ENCODE measurements around the gene GET4. TPM values are rescaled to one million over a fixed set of nuclear protein-coding genes. Genes with fewer than 3 reads are reported as not detected.

The GET4 gene
- total RNA-seq, 1 experiment from 2014 or later: 96.7 TPM

- no peaks in the 10 kb centered on the region for H3F3A ChIP-seq (ENCODE audit: low read length, unreplicated experiment)
- intact Hi-C loops (cut with micrococcal nuclease): no loop called here
- H3K9me2 ChIP-seq (replicated peaks; ENCODE audit: low read length): no peaks in the 10 kb centered on the region
- ChIA-PET CTCF (no interaction called here), POLR2A (ENCODE audit: unreplicated experiment) (no interaction called here)
- H2AFZ ChIP-seq (ENCODE audit: low read length): no peak overlapping the region
- DNase-seq (no peak), ATAC-seq (no peak)
- H3K4me2 ChIP-seq (ENCODE audit: low read length): no peak overlapping the region
- H3K9ac ChIP-seq (ENCODE audit: low read length): no peak overlapping the region
- H3K4me3 ChIP-seq (ENCODE audit: low read length): no peak overlapping the region
- no peaks in the 10 kb centered on the region for H3K27me3 ChIP-seq (ENCODE audit: low read length)
- H3K27ac ChIP-seq (ENCODE audit: low read length): no peak overlapping the region
- H3K4me1 ChIP-seq (ENCODE audit: insufficient read depth, low read length): no peaks in the 10 kb centered on the region
- H3K79me2 ChIP-seq (ENCODE audit: low read length): no peaks in the 10 kb centered on the region
- H3K36me3 ChIP-seq (ENCODE audit: low read depth, low read length): peaks cover 29% of the 10 kb centered on the region
- BruUV-seq (replicated peaks): no TSS peak
- H3K9me3 ChIP-seq (ENCODE audit: low read length): no peaks in the 10 kb centered on the region
- no peaks in the 10 kb centered on the region for H4K20me1 ChIP-seq (ENCODE audit: low read length)
- TF ChIP-seq CTCF (conservative IDR thresholded peaks at IDR 0.05; ENCODE audit: low read depth, low read length): no peak
- TF ChIP-seq EZH2 (IDR thresholded peaks at IDR 0.05; ENCODE audit: low read length, unreplicated experiment): no peak
These were observed 25.1 kb upstream of the GET4 start for GRCh38 chr7:851204-851603.

DNA sequence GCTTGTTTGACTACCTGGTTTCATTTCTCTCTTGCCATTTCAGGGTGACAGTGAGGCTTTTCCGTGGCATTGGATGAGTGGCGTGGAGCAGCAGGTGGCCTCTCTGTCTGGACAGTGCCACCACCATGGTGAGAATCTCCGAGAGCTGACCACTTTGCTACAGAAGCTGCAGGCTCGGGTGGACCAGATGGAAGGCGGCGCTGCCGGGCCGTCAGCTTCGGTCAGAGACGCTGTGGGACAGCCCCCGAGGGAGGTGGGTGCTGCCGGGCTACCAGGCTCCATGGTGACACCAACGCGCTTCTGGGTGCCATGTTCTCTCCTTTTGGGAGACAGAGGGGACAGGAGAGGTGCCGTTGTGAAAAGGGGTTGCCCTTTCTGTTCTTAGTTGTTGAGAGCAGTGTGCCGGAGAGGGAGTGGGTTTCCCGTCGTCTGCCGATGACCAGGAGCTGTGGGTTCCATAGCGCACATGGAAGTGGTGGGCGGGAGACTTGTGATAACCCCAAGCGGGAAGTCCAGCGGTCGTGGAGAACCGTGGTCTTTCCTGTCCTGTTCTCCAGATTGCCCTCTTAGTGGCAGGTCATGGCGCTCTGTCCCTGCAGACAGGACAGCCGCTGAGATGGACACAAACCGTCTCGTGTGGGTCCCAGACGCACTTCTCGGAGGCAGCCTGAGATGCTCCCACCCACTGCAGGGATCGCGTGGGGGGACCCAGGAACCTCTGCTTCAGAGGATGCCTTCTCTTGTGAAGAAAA is 22.8 kb upstream of the GET4 start:
- no peak for TF ChIP-seq CTCF (conservative IDR thresholded peaks at IDR 0.05; ENCODE audit: low read depth, low read length)
- H3K4me1 ChIP-seq (ENCODE audit: insufficient read depth, low read length): no peaks in the 10 kb centered on the region
- no peak overlapping the region for H3K27ac ChIP-seq (ENCODE audit: low read length)
- CTCF ChIA-PET: no interaction called here
- H3K4me2 ChIP-seq (ENCODE audit: low read length): no peak overlapping the region
- POLR2A ChIA-PET (ENCODE audit: unreplicated experiment): no interaction called here
- H4K20me1 ChIP-seq (ENCODE audit: low read length): no peaks in the 10 kb centered on the region
- no peak overlapping the region for H3K9ac ChIP-seq (ENCODE audit: low read length)
- no peaks in the 10 kb centered on the region for H3K27me3 ChIP-seq (ENCODE audit: low read length)
- no peaks in the 10 kb centered on the region for H3K9me2 ChIP-seq (replicated peaks; ENCODE audit: low read length)
- H2AFZ ChIP-seq (ENCODE audit: low read length): no peak overlapping the region
- BruUV-seq (replicated peaks): no TSS peak
- H3K36me3 ChIP-seq (ENCODE audit: low read depth, low read length): peaks cover 29% of the 10 kb centered on the region
- no peaks in the 10 kb centered on the region for H3F3A ChIP-seq (ENCODE audit: low read length, unreplicated experiment)
- H3K4me3 ChIP-seq (ENCODE audit: low read length): no peak overlapping the region
- DNase-seq: no peak
- intact Hi-C loops (cut with micrococcal nuclease): no loop called here
- H3K9me3 ChIP-seq (ENCODE audit: low read length): no peaks in the 10 kb centered on the region
- no peak for ATAC-seq
- H3K79me2 ChIP-seq (ENCODE audit: low read length): no peaks in the 10 kb centered on the region

DNA sequence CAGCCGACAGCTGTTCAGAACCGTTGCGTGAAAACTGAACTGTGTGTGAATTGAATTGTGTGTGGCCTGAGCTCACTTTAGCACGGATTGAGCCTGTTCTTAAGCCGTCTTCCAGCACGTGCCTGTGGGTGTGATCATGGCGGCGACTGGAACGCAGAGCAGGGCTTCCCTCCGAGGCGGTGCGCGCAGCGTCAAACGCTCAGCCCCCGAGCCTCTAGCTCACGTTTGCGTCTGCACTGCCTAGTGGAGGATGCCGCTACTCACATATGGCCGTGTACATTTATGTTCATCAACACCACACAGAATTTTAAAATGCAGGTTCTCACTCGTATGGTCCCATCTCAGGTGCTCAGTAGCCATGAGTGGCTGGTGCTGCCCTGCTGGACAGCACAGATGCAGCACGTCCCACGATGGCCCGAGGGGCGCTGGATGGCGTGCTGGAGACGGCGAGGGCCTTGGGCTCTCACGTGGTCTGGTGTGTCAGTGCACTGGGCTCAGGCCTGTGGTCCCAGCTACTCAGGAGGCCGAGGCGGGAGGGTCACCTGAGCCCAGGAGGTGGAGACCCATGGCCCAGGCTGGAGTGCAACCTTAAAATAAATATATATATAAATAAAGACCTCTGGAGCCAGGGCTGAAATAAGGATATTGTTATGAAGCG is 22.1 kb upstream of the GET4 start:
- H3K36me3 ChIP-seq (ENCODE audit: low read depth, low read length): peaks cover 29% of the 10 kb centered on the region
- POLR2A ChIA-PET (ENCODE audit: unreplicated experiment): no interaction called here
- intact Hi-C loops (cut with micrococcal nuclease): no loop called here

More for the DNA sequence above, 22.1 kb upstream of the GET4 start:
- H3K4me1 ChIP-seq (ENCODE audit: insufficient read depth, low read length): no peaks in the 10 kb centered on the region
- DNase-seq (no peak), ATAC-seq (no peak)
- H3K27me3 ChIP-seq (ENCODE audit: low read length): no peaks in the 10 kb centered on the region
- no peaks in the 10 kb centered on the region for H3K9me2 ChIP-seq (replicated peaks; ENCODE audit: low read length)
- H3K9me3 ChIP-seq (ENCODE audit: low read length): no peaks in the 10 kb centered on the region
- BruUV-seq (replicated peaks): no TSS peak
- CTCF ChIA-PET: no interaction called here
- no peak overlapping the region for H3K9ac ChIP-seq (ENCODE audit: low read length)
- H3K79me2 ChIP-seq (ENCODE audit: low read length): no peaks in the 10 kb centered on the region
- H3F3A ChIP-seq (ENCODE audit: low read length, unreplicated experiment): no peaks in the 10 kb centered on the region
- no peak overlapping the region for H3K4me3 ChIP-seq (ENCODE audit: low read length)
- H2AFZ ChIP-seq (ENCODE audit: low read length): no peak overlapping the region
- H3K4me2 ChIP-seq (ENCODE audit: low read length): no peak overlapping the region
- no peaks in the 10 kb centered on the region for H4K20me1 ChIP-seq (ENCODE audit: low read length)
- H3K27ac ChIP-seq (ENCODE audit: low read length): no peak overlapping the region
- TF ChIP-seq EZH2 (IDR thresholded peaks at IDR 0.05; ENCODE audit: low read length, unreplicated experiment) (no peak), CTCF (conservative IDR thresholded peaks at IDR 0.05; ENCODE audit: low read depth, low read length) (no peak), EZH2phosphoT487 (IDR thresholded peaks at IDR 0.05; ENCODE audit: borderline replicate concordance, low read length) (no peak)
